HEK293 (cell line): Measurements from ENCODE around the gene THBS3.
A peak's percentile ranks its signal among the peaks of the same experiment; 100 is the strongest.
"Not testable (repeated sequence)": the region's sequence is repeated elsewhere in the genome, so short reads cannot be mapped to it uniquely, and the experiment has no call there.

Experiments used
- CTCF ChIA-PET: fragments of 350-600 bp; formaldehyde crosslinking; extraction: SDS; loops from one replicate; lab custom pipeline; 2021; ENCODE audit warnings: antibody characterized with exemption; lab: Yijun Ruan, JAX
- POLR2A ChIA-PET: fragments of 300-600 bp; formaldehyde crosslinking; extraction: SDS; loops from one replicate; lab custom pipeline; 2020; ENCODE audit warnings: antibody characterized with exemption, inconsistent platforms; lab: Yijun Ruan, JAX
- H3K27ac ChIP-seq: fragments of 200-500 bp; sonication (Bioruptor generic); 2 replicates; pipeline ENCODE4 v1.5.1; 2014; ENCODE audit warnings: low read depth, low read length, control low read depth, inconsistent platforms; ENCODE audit errors: extremely low read depth
- H3K36me3 ChIP-seq, 2 experiments: fragments of 200-500 bp in 1 of 2; sonication (Bioruptor generic) in 1 of 2; 1 replicate in 1 of 2; 2 replicates in 1 of 2; pipeline ENCODE4 v1.5.1; 2014 to 2017; ENCODE audit warnings: inconsistent platforms in 2 of 2, low read length in 2 of 2; ENCODE audit not compliant: control insufficient read depth in 2 of 2, insufficient read depth in 1 of 2
- H3K4me1 ChIP-seq: fragments of 200-500 bp; sonication (Bioruptor generic); 2 replicates; pipeline ENCODE4 v1.5.1; 2014; ENCODE audit warnings: mild to moderate bottlenecking, low read length, inconsistent platforms; ENCODE audit not compliant: control insufficient read depth, insufficient read depth
- H3K4me3 ChIP-seq: 2 replicates; pipeline ENCODE4 v1.5.1; 2011; ENCODE audit warnings: low read depth, mild to moderate bottlenecking, control low read depth, low read length, moderate library complexity
- H3K9me3 ChIP-seq: fragments of 200-500 bp; sonication (Bioruptor generic); 2 replicates; pipeline ENCODE4 v1.5.1; 2014; ENCODE audit warnings: low read depth, low read length, inconsistent platforms; ENCODE audit not compliant: control insufficient read depth, insufficient read depth
- KLF9 ChIP-seq: fragments of 450-650 bp; formaldehyde crosslinking; IDR thresholded peaks from 2 replicates; pipeline ENCODE4 v1.5.1; 2016; ENCODE audit warnings: missing biosample characterization, missing genetic modification characterization, low read depth
- ZBTB48 ChIP-seq: fragments of 450-650 bp; formaldehyde crosslinking; IDR thresholded peaks from 2 replicates; pipeline ENCODE4 v1.5.1; 2016; ENCODE audit warnings: missing biosample characterization, missing genetic modification characterization
- ZNF121 ChIP-seq: fragments of 450-650 bp; formaldehyde crosslinking; IDR thresholded peaks from 2 replicates; pipeline ENCODE4 v1.5.1; 2016; ENCODE audit warnings: missing biosample characterization, missing genetic modification characterization
- ZNF211 ChIP-seq: fragments of 450-650 bp; formaldehyde crosslinking; IDR thresholded peaks from 2 replicates; pipeline ENCODE4 v1.5.1; 2016; ENCODE audit warnings: low read depth, missing biosample characterization, missing genetic modification characterization
- ZNF335 ChIP-seq: fragments of 450-650 bp; formaldehyde crosslinking; conservative IDR thresholded peaks from 2 replicates; pipeline ENCODE4 v1.5.1; 2016; ENCODE audit warnings: missing biosample characterization, missing genetic modification characterization
- ZNF501 ChIP-seq: fragments of 450-650 bp; formaldehyde crosslinking; IDR thresholded peaks from 2 replicates; pipeline ENCODE4 v1.5.1; 2016; ENCODE audit warnings: missing biosample characterization, missing genetic modification characterization
- ZNF660 ChIP-seq: fragments of 450-650 bp; IDR thresholded peaks from 2 replicates; pipeline ENCODE4 v1.5.1; 2018; ENCODE audit warnings: missing biosample characterization, mild to moderate bottlenecking, missing genetic modification characterization
- ZSCAN23 ChIP-seq: fragments of 450-650 bp; formaldehyde crosslinking; IDR thresholded peaks from 2 replicates; pipeline ENCODE4 v1.5.1; 2016; ENCODE audit warnings: missing biosample characterization, missing genetic modification characterization
- TF ChIP-seq, protein P1 (sequence below): fragments of 450-650 bp; formaldehyde crosslinking; IDR thresholded peaks from 2 replicates; pipeline ENCODE4 v1.5.1; 2016; ENCODE audit warnings: missing biosample characterization, missing genetic modification characterization
- TF ChIP-seq, protein P2 (sequence below): IDR thresholded peaks from 2 replicates; pipeline ENCODE4 v1.6.1; 2011; ENCODE audit warnings: mild to moderate bottlenecking, low read depth, low read length, borderline replicate concordance
- TF ChIP-seq, protein P3 (sequence below): fragments of 450-650 bp; formaldehyde crosslinking; IDR thresholded peaks from 2 replicates; pipeline ENCODE4 v1.5.1; 2016; ENCODE audit warnings: missing biosample characterization, missing genetic modification characterization

The THBS3 gene

GRCh38 chr1:155247667-155248553 lies 40.2 kb upstream of the THBS3 start:
- Histone ChIP-seq H3K27ac (no peak overlapping the region), H3K4me1 (peaks cover 5% of the 10 kb centered on the region; the same call in 1 of the 2 replicates), H3K9me3 (no peaks in the 10 kb centered on the region), H3K36me3 (peaks cover 13 to 48% of the 10 kb centered on the region in 2 experiments; a peak in 2 of 3 replicates), H3K4me3 (no peak overlapping the region)
- POLR2A ChIA-PET = interaction anchor here (0.9 to 4.3 kb wide), 3 partner anchors 14 to 76 kb away, joined by 3 to 26 read pairs (median 3); partner anchors contain the start of gene SCAMP3
- TF ChIP-seq ZSCAN23 (tag by site-specific recombination) (no peak), KLF9 (tag by site-specific recombination) (0 out of 2 replicates have a peak, but pooled peaks have one; percentile 31), ZNF660 (no peak)
- TF ChIP-seq, protein P1, sequence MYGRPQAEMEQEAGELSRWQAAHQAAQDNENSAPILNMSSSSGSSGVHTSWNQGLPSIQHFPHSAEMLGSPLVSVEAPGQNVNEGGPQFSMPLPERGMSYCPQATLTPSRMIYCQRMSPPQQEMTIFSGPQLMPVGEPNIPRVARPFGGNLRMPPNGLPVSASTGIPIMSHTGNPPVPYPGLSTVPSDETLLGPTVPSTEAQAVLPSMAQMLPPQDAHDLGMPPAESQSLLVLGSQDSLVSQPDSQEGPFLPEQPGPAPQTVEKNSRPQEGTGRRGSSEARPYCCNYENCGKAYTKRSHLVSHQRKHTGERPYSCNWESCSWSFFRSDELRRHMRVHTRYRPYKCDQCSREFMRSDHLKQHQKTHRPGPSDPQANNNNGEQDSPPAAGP (tag by site-specific recombination) = no peak
- TF ChIP-seq, protein P2, sequence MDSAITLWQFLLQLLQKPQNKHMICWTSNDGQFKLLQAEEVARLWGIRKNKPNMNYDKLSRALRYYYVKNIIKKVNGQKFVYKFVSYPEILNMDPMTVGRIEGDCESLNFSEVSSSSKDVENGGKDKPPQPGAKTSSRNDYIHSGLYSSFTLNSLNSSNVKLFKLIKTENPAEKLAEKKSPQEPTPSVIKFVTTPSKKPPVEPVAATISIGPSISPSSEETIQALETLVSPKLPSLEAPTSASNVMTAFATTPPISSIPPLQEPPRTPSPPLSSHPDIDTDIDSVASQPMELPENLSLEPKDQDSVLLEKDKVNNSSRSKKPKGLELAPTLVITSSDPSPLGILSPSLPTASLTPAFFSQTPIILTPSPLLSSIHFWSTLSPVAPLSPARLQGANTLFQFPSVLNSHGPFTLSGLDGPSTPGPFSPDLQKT = no peak
- CTCF ChIA-PET = interaction anchor here (0.5 to 4.9 kb wide), 9 partner anchors 13 to 91 kb away, joined by 3 to 91 read pairs (median 3); partner anchors contain the start of genes RUSC1 and SCAMP3

DNA sequence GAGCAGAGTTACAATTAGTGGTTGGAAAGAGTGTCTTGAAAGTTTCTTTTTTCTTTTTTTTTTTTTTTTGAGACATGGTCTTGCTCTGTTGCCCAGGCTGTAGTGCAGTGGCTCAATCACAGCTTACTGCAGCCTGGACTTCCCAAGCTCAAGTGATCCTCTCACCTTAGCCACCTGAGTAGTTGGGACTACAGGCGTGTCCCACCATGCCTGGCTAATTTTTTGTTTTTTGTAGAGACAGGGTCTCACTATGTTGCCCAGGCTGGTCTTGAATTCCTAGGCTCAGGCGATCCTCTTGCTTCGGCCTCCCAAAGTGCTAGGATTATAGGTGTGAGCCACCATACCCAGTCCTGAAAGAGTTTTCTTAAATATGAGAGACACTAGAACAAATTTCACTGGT lies 39.1 kb upstream of the THBS3 start:
- H3K27ac ChIP-seq, H3K9me3 ChIP-seq, CTCF ChIA-PET, H3K4me3 ChIP-seq, H3K4me1 ChIP-seq: not testable (repeated sequence)
- peak; percentile 97 for TF ChIP-seq ZNF121 (tag by site-specific recombination)
- TF ChIP-seq, all 188 proteins: peak for 1; not testable (repeated sequence) for 187
- POLR2A ChIA-PET = not testable (repeated sequence)
- H3K36me3 ChIP-seq = peaks cover 13 to 45% of the 10 kb centered on the region in 2 experiments; a peak in 2 of 3 replicates

DNA sequence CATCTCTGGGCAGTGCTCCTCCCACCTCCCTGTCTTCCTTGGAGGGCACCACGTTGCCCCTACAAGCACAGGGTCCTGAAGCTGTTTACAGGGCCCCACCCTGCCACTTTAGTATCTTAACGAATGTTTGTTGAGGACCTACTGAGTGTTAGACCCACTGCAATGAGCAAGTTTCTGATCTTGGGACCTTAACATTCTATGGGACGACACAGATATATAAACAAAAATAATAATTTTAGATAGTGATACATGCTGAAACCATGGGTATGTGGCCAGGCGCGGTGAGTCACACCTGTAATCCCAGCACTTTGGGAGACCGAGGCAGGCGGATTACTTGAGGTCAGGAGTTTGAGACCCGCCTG lies 37.4 kb upstream of the THBS3 start:
- H3K36me3 ChIP-seq = peaks cover 13 to 32% of the 10 kb centered on the region in 2 experiments; a peak in 2 of 3 replicates
- CTCF ChIA-PET = interaction anchor here (0.5 to 1.4 kb wide), 5 partner anchors 11 to 77 kb away, joined by 3 to 5 read pairs (median 4); partner anchors contain the start of gene ENTREP3
- POLR2A ChIA-PET = interaction anchor here (0.7 to 2.6 kb wide), 7 partner anchors 9 to 79 kb away, joined by 3 to 11 read pairs (median 3); partner anchors contain the start of genes ENTREP3, KRTCAP2 and SCAMP3
- H3K4me1 ChIP-seq = peaks cover 5% of the 10 kb centered on the region; the same call in 1 of the 2 replicates
- H3K9me3 ChIP-seq = no peaks in the 10 kb centered on the region
- peak overlapping the region; percentile 33 for H3K4me3 ChIP-seq
- TF ChIP-seq ZNF335 (tag by site-specific recombination) (peak; percentile 76), ZNF501 (tag by site-specific recombination) (no peak), ZBTB48 (tag by site-specific recombination) (0 out of 2 replicates have a peak, but pooled peaks have one; percentile 5), ZNF211 (no peak)
- TF ChIP-seq, protein P3, sequence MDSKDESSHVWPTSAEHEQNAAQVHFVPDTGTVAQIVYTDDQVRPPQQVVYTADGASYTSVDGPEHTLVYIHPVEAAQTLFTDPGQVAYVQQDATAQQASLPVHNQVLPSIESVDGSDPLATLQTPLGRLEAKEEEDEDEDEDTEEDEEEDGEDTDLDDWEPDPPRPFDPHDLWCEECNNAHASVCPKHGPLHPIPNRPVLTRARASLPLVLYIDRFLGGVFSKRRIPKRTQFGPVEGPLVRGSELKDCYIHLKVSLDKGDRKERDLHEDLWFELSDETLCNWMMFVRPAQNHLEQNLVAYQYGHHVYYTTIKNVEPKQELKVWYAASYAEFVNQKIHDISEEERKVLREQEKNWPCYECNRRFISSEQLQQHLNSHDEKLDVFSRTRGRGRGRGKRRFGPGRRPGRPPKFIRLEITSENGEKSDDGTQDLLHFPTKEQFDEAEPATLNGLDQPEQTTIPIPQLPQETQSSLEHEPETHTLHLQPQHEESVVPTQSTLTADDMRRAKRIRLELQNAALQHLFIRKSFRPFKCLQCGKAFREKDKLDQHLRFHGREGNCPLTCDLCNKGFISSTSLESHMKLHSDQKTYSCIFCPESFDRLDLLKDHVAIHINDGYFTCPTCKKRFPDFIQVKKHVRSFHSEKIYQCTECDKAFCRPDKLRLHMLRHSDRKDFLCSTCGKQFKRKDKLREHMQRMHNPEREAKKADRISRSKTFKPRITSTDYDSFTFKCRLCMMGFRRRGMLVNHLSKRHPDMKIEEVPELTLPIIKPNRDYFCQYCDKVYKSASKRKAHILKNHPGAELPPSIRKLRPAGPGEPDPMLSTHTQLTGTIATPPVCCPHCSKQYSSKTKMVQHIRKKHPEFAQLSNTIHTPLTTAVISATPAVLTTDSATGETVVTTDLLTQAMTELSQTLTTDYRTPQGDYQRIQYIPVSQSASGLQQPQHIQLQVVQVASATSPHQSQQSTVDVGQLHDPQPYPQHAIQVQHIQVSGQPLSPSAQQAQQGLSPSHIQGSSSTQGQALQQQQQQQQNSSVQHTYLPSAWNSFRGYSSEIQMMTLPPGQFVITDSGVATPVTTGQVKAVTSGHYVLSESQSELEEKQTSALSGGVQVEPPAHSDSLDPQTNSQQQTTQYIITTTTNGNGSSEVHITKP (tag by site-specific recombination) = no peak
- peak overlapping the region; percentile 56 for H3K27ac ChIP-seq
